Measurements from ENCODE around the gene ARMC2. TPM values are rescaled to one million over a fixed set of nuclear protein-coding genes. Genes with fewer than 3 reads are reported as not detected.

Gene ARMC2
- polyA plus RNA-seq, 1 of the 3 experiments (the other 2 are of a cell fraction), result 2.4 TPM

DNA sequence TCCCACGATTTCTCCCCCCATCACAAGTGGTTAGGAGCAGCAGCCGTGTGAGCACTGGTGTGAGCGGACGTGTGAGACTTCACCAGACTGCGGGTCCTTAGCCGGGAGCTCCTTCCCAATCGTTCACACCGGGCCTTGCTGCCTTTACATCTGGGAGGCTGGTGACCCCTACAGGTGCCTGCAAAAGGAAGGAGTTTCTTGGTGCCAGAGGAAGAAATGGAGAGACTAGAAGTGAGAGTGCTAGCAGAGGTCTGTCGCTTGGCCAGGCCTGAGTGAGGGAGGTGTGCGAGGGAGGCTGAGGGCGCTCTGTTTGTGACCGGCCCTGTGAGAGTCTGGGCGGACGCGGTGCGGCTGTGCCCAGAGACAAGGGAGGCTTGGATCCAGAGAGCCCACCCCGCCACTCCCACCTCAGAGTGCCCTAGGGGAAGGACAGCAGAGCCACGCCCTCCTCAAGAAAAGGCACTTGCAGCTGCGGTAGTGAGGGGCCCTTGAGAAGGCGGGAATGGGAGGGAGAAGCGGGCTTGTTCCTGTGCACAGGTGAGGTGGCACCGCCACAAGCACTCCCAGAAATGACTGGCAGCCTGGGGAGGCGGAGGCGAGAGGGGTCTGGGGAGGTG lies 10.0 kb upstream of the ARMC2 start:
- POLR2A ChIA-PET, result no interaction called here
- no peak overlapping the region for H2AFZ ChIP-seq (ENCODE audit: low read depth)
- H3K27ac ChIP-seq (ENCODE audit: low read depth in 2 of 2, low read length in 1 of 2), result no peak overlapping the region
- CTCF ChIA-PET, result interaction anchor here (0.6 to 4.8 kb wide), 24 partner anchors 8 to 329 kb away, joined by 3 to 50 read pairs (median 3); no protein-coding TSS in a partner anchor
- no peak overlapping the region for H3K9ac ChIP-seq
- H3K4me2 ChIP-seq, result no peak overlapping the region
- DNase-seq, result no peak
- no peak overlapping the region for H3K4me3 ChIP-seq (ENCODE audit: low read depth in 2 of 2, low read length in 1 of 2)
- no peaks in the 10 kb centered on the region for H3K79me2 ChIP-seq (ENCODE audit: insufficient read depth)
- H4K20me1 ChIP-seq (ENCODE audit: insufficient read depth), result no peaks in the 10 kb centered on the region
- H3K4me1 ChIP-seq (ENCODE audit: control insufficient read depth in 1 of 2, insufficient read depth in 2 of 2, low read depth in 1 of 2, low read length in 1 of 2), result peaks cover 0 to 5% of the 10 kb centered on the region in 2 experiments; a peak in 2 of 4 replicates
- no peaks in the 10 kb centered on the region for H3K9me2 ChIP-seq
- 81% methylated on average over 23 of the region's 24 CpGs for WGBS (ENCODE audit: low lambda C conversion rate)
- H3K9me3 ChIP-seq, result no peaks in the 10 kb centered on the region
- no peak for TF ChIP-seq NFIC (IDR thresholded peaks at IDR 0.05; ENCODE audit: borderline replicate concordance)
- TF ChIP-seq, protein P1, sequence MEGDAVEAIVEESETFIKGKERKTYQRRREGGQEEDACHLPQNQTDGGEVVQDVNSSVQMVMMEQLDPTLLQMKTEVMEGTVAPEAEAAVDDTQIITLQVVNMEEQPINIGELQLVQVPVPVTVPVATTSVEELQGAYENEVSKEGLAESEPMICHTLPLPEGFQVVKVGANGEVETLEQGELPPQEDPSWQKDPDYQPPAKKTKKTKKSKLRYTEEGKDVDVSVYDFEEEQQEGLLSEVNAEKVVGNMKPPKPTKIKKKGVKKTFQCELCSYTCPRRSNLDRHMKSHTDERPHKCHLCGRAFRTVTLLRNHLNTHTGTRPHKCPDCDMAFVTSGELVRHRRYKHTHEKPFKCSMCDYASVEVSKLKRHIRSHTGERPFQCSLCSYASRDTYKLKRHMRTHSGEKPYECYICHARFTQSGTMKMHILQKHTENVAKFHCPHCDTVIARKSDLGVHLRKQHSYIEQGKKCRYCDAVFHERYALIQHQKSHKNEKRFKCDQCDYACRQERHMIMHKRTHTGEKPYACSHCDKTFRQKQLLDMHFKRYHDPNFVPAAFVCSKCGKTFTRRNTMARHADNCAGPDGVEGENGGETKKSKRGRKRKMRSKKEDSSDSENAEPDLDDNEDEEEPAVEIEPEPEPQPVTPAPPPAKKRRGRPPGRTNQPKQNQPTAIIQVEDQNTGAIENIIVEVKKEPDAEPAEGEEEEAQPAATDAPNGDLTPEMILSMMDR (IDR thresholded peaks at IDR 0.05), result 0 out of 2 replicates have a peak, but pooled peaks have one; percentile 18
- peak; percentile 26; the same call in 1 of the 2 replicates for TF ChIP-seq SMC3 (IDR thresholded peaks at IDR 0.05; ENCODE audit: low read depth, low read length)
- no peak for TF ChIP-seq FOSL2 (IDR thresholded peaks at IDR 0.05; ENCODE audit: borderline replicate concordance, low read depth)
- no peak for TF ChIP-seq MEF2A (IDR thresholded peaks at IDR 0.05; ENCODE audit: borderline replicate concordance, low read depth)
- no peak for TF ChIP-seq CHD2 (IDR thresholded peaks at IDR 0.05; ENCODE audit: low read length, partially characterized antibody)
- no peak for TF ChIP-seq SIN3A (IDR thresholded peaks at IDR 0.05; ENCODE audit: borderline replicate concordance, low read depth, low read length)
- peak; percentile 63 for TF ChIP-seq RAD21 (IDR thresholded peaks at IDR 0.05; ENCODE audit: low read length)
- no peaks in the 10 kb centered on the region for H3F3A ChIP-seq (replicated peaks; ENCODE audit: insufficient read depth)
- H3K27me3 ChIP-seq (ENCODE audit: insufficient read depth), result no peaks in the 10 kb centered on the region
- no peaks in the 10 kb centered on the region for H3K36me3 ChIP-seq (replicated peaks in 1 of 2; ENCODE audit: control insufficient read depth in 1 of 2, insufficient read depth in 2 of 2, low read length in 1 of 2)

DNA sequence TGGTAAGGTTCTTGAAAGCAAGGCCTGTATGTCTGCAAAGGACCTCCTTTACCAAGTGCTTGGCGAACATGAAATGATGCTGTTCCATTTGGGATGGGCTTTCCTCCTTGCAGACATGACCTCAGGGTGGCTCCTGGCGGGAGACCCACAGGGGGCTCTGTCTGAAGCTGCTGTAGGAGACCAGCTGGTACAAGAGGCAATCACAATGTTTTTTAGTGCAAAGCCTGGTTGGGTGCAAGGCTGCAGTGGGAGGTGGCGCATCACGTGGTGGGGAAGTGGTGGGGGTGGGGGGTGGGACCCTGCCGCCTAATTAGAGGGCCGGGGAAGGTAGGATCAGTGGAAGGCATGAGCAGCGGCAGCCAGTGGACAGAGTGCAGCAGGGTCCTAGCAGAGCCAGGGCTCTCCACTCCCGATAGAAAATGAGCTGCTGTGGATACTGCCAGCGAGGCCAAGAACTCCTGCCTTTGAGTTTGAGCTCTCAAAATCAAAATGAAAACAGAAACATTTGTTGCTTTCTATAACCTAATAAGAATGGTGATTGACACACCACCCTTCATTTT lies 9.1 kb upstream of the ARMC2 start:
- CTCF ChIA-PET, result interaction anchor here (0.6 to 4.8 kb wide), 10 partner anchors 8 to 307 kb away, joined by 3 to 50 read pairs (median 4); no protein-coding TSS in a partner anchor
- Histone ChIP-seq H3K4me1 (ENCODE audit: control insufficient read depth in 1 of 2, insufficient read depth in 2 of 2, low read depth in 1 of 2, low read length in 1 of 2) (peaks cover 0 to 5% of the 10 kb centered on the region in 2 experiments; a peak in 2 of 4 replicates), H3K27me3 (ENCODE audit: insufficient read depth) (no peaks in the 10 kb centered on the region), H3K9me2 (no peaks in the 10 kb centered on the region), H3K27ac (ENCODE audit: low read depth in 2 of 2, low read length in 1 of 2) (no peak overlapping the region), H3K4me3 (ENCODE audit: low read depth in 2 of 2, low read length in 1 of 2) (no peak overlapping the region), H4K20me1 (ENCODE audit: insufficient read depth) (no peaks in the 10 kb centered on the region), H3K9me3 (no peaks in the 10 kb centered on the region), H3K79me2 (ENCODE audit: insufficient read depth) (no peaks in the 10 kb centered on the region), H3K9ac (no peak overlapping the region), H2AFZ (ENCODE audit: low read depth) (no peak overlapping the region), H3K36me3 (replicated peaks in 1 of 2; ENCODE audit: control insufficient read depth in 1 of 2, insufficient read depth in 2 of 2, low read length in 1 of 2) (no peaks in the 10 kb centered on the region), H3F3A (replicated peaks; ENCODE audit: insufficient read depth) (no peaks in the 10 kb centered on the region), H3K4me2 (no peak overlapping the region)
- DNase-seq, result peak; percentile 27
- WGBS (ENCODE audit: low lambda C conversion rate), result 78% methylated on average over 7 of the region's 9 CpGs
- TF ChIP-seq, protein P2, sequence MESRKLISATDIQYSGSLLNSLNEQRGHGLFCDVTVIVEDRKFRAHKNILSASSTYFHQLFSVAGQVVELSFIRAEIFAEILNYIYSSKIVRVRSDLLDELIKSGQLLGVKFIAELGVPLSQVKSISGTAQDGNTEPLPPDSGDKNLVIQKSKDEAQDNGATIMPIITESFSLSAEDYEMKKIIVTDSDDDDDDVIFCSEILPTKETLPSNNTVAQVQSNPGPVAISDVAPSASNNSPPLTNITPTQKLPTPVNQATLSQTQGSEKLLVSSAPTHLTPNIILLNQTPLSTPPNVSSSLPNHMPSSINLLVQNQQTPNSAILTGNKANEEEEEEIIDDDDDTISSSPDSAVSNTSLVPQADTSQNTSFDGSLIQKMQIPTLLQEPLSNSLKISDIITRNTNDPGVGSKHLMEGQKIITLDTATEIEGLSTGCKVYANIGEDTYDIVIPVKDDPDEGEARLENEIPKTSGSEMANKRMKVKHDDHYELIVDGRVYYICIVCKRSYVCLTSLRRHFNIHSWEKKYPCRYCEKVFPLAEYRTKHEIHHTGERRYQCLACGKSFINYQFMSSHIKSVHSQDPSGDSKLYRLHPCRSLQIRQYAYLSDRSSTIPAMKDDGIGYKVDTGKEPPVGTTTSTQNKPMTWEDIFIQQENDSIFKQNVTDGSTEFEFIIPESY (IDR thresholded peaks at IDR 0.05; ENCODE audit: borderline replicate concordance, low read depth), result no peak
- no peak for TF ChIP-seq YY1 (IDR thresholded peaks at IDR 0.05; ENCODE audit: low read depth)
- no peak for TF ChIP-seq RCOR1 (IDR thresholded peaks at IDR 0.05; ENCODE audit: low read length)
- TF ChIP-seq, protein P3, sequence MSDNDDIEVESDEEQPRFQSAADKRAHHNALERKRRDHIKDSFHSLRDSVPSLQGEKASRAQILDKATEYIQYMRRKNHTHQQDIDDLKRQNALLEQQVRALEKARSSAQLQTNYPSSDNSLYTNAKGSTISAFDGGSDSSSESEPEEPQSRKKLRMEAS (IDR thresholded peaks at IDR 0.05; ENCODE audit: low read depth), result no peak
- TF ChIP-seq, protein P4, sequence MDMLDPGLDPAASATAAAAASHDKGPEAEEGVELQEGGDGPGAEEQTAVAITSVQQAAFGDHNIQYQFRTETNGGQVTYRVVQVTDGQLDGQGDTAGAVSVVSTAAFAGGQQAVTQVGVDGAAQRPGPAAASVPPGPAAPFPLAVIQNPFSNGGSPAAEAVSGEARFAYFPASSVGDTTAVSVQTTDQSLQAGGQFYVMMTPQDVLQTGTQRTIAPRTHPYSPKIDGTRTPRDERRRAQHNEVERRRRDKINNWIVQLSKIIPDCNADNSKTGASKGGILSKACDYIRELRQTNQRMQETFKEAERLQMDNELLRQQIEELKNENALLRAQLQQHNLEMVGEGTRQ (IDR thresholded peaks at IDR 0.05; ENCODE audit: borderline replicate concordance, low read depth, low read length), result no peak
- TF ChIP-seq, protein P1 (IDR thresholded peaks at IDR 0.05), result no peak
- no peak for TF ChIP-seq MEF2A (IDR thresholded peaks at IDR 0.05; ENCODE audit: borderline replicate concordance, low read depth)
- POLR2A ChIA-PET, result no interaction called here
